Measurements from ENCODE around the gene TGFBR3L. TPM values are rescaled to one million over a fixed set of nuclear protein-coding genes. Genes with fewer than 3 reads are reported as not detected.

TGFBR3L gene
- total RNA-seq (2022) (9.8 and 10.8 TPM in 2 replicates), Bru-seq, nascent RNA (percentile 39 among the genes with signal in this experiment), BruChase-seq, experiment 1, labeled RNA remaining after a 2-hour chase (percentile 45 among the genes with signal in this experiment), BruChase-seq, experiment 2, labeled RNA remaining after a 6-hour chase (percentile 46 among the genes with signal in this experiment)
- long read RNA-seq, partial matches to known transcripts: 12 of 15 reads
- long read RNA-seq, other reads (novel, unspliced or antisense): 2 of 15 reads

DNA sequence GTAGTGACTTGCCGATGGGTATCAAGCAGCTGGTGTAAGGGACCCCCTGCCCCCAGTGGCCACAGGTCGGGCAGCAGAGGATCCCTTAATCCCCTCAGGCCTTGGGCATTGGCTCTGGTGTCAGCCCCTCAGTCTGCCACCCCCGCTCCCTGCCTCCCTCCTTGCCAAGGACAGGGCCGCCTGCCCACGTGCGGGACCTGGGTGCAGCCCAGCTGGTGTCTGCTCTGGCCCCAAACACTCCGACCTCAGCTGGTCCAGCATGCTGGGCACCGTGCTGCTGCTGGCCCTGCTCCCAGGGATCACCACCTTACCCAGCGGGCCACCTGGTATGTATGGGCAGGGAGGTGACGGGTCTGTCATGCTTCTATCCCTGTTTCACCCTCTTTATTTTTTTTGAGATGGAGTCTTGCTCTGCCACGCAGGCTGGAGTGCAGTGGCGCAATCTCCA is at the start of gene TGFBR3L:
TSS of gene TGFBR3L (plus strand) at position 233 of the 448 bp plus-strand sequence.
- Mint-ChIP-seq H3K36me3 (ENCODE audit: insufficient read depth, unreplicated experiment) (peaks cover 41% of the 10 kb centered on the region), H3K4me3 (ENCODE audit: unreplicated experiment) (peak within 1 kb of the TSS; percentile 87), H3K27ac (ENCODE audit: unreplicated experiment) (peak within 1 kb of the TSS; percentile 42), H3K9me3 (ENCODE audit: unreplicated experiment) (no peaks in the 10 kb centered on the region), H3K4me1 (ENCODE audit: low read depth, unreplicated experiment) (peaks cover 4% of the 10 kb centered on the region), H3K27me3 (ENCODE audit: insufficient read depth, unreplicated experiment) (no peaks in the 10 kb centered on the region)
- H3K36me3 ChIP-seq (ENCODE audit: control insufficient read depth, insufficient read depth, low read length): no peaks in the 10 kb centered on the region
- POLR2A ChIA-PET: interaction anchor here (0.7 kb wide), 1 partner anchor 19 kb away, joined by 6 read pairs; no protein-coding TSS in a partner anchor
- intact Hi-C loops (cut with micrococcal nuclease; ENCODE audit: unreplicated experiment): no loop called here
- H3K4me3 ChIP-seq (ENCODE audit: low read depth, low read length): peak within 1 kb of the TSS; percentile 58
- CTCF ChIA-PET: no interaction called here
- H3K4me1 ChIP-seq: peaks cover 9% of the 10 kb centered on the region
- no peaks in the 10 kb centered on the region for H3K9me3 ChIP-seq
- no peaks in the 10 kb centered on the region for H3K27me3 ChIP-seq (replicated peaks; ENCODE audit: control insufficient read depth, insufficient read depth, low read length)
- no TSS peak for BruUV-seq (replicated peaks)
- DNase-seq: no peak
- no peak for TF ChIP-seq CTCF (IDR thresholded peaks at IDR 0.05; ENCODE audit: insufficient read depth in 1 of 2, low read depth in 1 of 2, low read length in 1 of 2, severe bottlenecking in 1 of 2, unreplicated experiment in 1 of 2)

DNA sequence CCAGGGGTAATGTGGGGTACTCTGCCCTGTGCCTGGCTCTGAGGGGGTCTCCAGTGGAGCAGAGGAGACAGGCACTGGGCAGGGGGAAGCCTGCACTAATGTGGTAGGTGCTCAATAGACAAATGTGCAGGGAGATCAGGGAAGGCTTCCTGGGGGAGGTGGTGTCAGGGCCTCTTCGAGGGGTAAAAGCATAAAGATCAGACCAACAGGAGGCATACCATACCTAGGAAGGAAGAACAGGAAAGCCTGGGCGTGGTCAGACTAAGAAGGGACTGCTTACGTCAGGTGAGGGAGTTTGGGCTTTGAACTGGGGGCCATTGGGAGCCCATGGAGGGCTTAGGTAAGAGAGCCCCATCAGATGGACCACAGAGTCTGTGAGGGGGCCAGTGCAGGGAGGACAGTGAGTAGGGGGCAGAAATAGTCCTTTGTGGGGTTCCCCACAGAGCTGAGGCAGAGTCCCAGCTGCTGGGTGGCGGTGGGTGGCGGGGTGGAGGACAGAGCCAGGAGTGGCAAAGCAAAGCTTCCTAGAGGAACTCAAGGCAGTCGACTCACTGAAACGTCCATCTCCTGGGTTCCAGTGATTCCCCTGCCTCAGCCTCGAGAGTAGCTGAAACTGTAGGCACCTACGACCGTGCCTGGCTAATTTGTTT is 49.2 kb upstream of the TGFBR3L start:
- H3K27me3 Mint-ChIP-seq (ENCODE audit: insufficient read depth, unreplicated experiment): no peaks in the 10 kb centered on the region
- no peaks in the 10 kb centered on the region; the same call in 1 of the 2 replicates for H3K4me1 ChIP-seq
- peaks cover 7% of the 10 kb centered on the region for H3K36me3 Mint-ChIP-seq (ENCODE audit: insufficient read depth, unreplicated experiment)
- no peak overlapping the region for H3K4me3 Mint-ChIP-seq (ENCODE audit: unreplicated experiment)
- intact Hi-C loops (cut with micrococcal nuclease; ENCODE audit: unreplicated experiment): no loop called here
- H3K9me3 Mint-ChIP-seq (ENCODE audit: unreplicated experiment): no peaks in the 10 kb centered on the region
- POLR2A ChIA-PET: no interaction called here
- H3K4me1 Mint-ChIP-seq (ENCODE audit: low read depth, unreplicated experiment): no peaks in the 10 kb centered on the region
- H3K4me3 ChIP-seq (ENCODE audit: low read depth, low read length): no peak overlapping the region
- BruUV-seq (replicated peaks): no TSS peak
- TF ChIP-seq CTCF (IDR thresholded peaks at IDR 0.05; ENCODE audit: insufficient read depth in 1 of 2, low read depth in 1 of 2, low read length in 1 of 2, severe bottlenecking in 1 of 2, unreplicated experiment in 1 of 2): no peak
- H3K9me3 ChIP-seq: no peaks in the 10 kb centered on the region
- CTCF ChIA-PET: no interaction called here
- no peak for DNase-seq
- H3K27ac Mint-ChIP-seq (ENCODE audit: unreplicated experiment): no peak overlapping the region
- no peaks in the 10 kb centered on the region for H3K36me3 ChIP-seq (ENCODE audit: control insufficient read depth, insufficient read depth, low read length)
- H3K27me3 ChIP-seq (replicated peaks; ENCODE audit: control insufficient read depth, insufficient read depth, low read length): no peaks in the 10 kb centered on the region; the same call in 1 of the 2 replicates

DNA sequence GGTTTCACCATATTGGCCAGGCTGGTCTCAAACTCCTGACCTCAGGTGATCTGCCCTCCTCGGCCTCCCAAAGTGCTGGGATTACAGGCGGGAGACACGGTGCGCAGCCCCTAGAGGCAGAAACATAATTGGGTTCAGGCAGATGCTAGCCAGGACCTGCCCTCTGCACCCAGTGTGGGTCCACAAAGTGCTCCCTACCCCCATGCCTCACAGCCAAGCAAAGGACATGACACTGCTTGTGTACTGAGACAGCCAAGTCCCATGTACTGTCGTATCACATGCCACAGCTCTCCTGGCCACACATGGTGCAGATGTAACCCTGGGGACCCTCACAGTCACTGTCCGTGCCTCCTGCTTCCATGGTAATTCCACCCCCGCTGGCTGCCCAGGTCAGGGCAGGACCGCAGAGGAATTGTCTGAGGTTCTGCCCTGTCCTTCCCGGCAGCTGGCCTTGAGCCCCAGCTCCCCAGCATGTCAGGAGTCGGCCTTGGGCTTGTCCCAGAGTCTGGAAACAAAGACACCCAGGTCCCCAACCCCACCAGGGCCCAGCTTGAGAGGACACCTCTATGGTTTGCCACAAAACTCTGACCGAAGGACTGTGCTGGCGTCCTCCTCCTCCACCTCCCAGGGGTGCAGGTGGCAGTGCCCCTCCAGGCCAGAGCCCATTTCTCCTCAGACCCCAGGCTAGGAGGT is 48.1 kb upstream of the TGFBR3L start:
- H3K9me3 ChIP-seq: no peaks in the 10 kb centered on the region
- peaks cover 7% of the 10 kb centered on the region for H3K4me1 ChIP-seq
- no peak overlapping the region for H3K4me3 ChIP-seq (ENCODE audit: low read depth, low read length)
- Mint-ChIP-seq H3K4me3 (ENCODE audit: unreplicated experiment) (no peak overlapping the region), H3K36me3 (ENCODE audit: insufficient read depth, unreplicated experiment) (peaks cover 11% of the 10 kb centered on the region), H3K4me1 (ENCODE audit: low read depth, unreplicated experiment) (peaks cover 6% of the 10 kb centered on the region), H3K27ac (ENCODE audit: unreplicated experiment) (no peak overlapping the region), H3K9me3 (ENCODE audit: unreplicated experiment) (no peaks in the 10 kb centered on the region), H3K27me3 (ENCODE audit: insufficient read depth, unreplicated experiment) (no peaks in the 10 kb centered on the region)
- BruUV-seq (replicated peaks): no TSS peak
- ChIA-PET POLR2A (no interaction called here), CTCF (no interaction called here)
- no peaks in the 10 kb centered on the region for H3K36me3 ChIP-seq (ENCODE audit: control insufficient read depth, insufficient read depth, low read length)
- DNase-seq: no peak
- no peak for TF ChIP-seq CTCF (IDR thresholded peaks at IDR 0.05; ENCODE audit: insufficient read depth in 1 of 2, low read depth in 1 of 2, low read length in 1 of 2, severe bottlenecking in 1 of 2, unreplicated experiment in 1 of 2)
- intact Hi-C loops (cut with micrococcal nuclease; ENCODE audit: unreplicated experiment): no loop called here
- no peaks in the 10 kb centered on the region; the same call in 1 of the 2 replicates for H3K27me3 ChIP-seq (replicated peaks; ENCODE audit: control insufficient read depth, insufficient read depth, low read length)
